Right lobe of liver (tissue), 6 donors: ENCODE data around the gene OTC. TPM values are rescaled to one million over a fixed set of nuclear protein-coding genes. Genes with fewer than 3 reads are reported as not detected.

Experiments used
- ATAC-seq, 4 donors: fragments of 200-7000 bp; cut with Tn5 transposase; one replicate each; pipeline ENCODE4 v1.9.1; 2020; ENCODE audit warnings: mild to moderate bottlenecking in 4 of 4, moderate library complexity in 4 of 4
- DNase-seq, 3 donors: peaks; one replicate each; pipeline ENCODE4 v3.0.0-alpha.2; 2020
- H3K27ac ChIP-seq, 3 donors: fragments of 200-600 bp; one replicate each; pipeline ENCODE4 v1.8.0; 2022
- H3K27me3 ChIP-seq, 2 donors: fragments of 200-600 bp; one replicate each; pipeline ENCODE4 v1.8.0; 2022
- H3K36me3 ChIP-seq, 4 donors: fragments of 200-600 bp; sonication (generic) in 1 of 4; one replicate each; pipeline versions ENCODE4 v1.5.1 to v1.8.0; 2017 to 2022; ENCODE audit warnings: control low read depth in 1 of 4
- H3K4me1 ChIP-seq, 4 donors: fragments of 200-600 bp; sonication (generic) in 1 of 4; one replicate each; pipeline versions ENCODE4 v1.5.1 to v1.8.0; 2017 to 2022; ENCODE audit warnings: control low read depth in 1 of 4
- H3K4me3 ChIP-seq, 3 donors: fragments of 200-600 bp; one replicate each; pipeline ENCODE4 v1.8.0; 2022
- H3K9me3 ChIP-seq, 4 donors: fragments of 200-600 bp; sonication (generic) in 1 of 4; one replicate each; pipeline versions ENCODE4 v1.5.1 to v1.8.0; 2017 to 2022; ENCODE audit warnings: control low read depth in 1 of 4
- POLR2A ChIP-seq: fragments of 450-650 bp; IDR thresholded peaks from one replicate; pipeline ENCODE4 v1.6.1; 2017; ENCODE audit warnings: antibody characterized with exemption, mild to moderate bottlenecking
- WGBS: methylation state at CpG from one replicate; pipeline ENCODE4 v1.1.6; 2018; ENCODE audit warnings: low coverage, low lambda C conversion rate; ENCODE audit not compliant: insufficient coverage; ENCODE audit errors: missing lambda C conversion rate; 5-methylcytosine and 5-hydroxymethylcytosine counted together
- intact Hi-C, 2 donors: fragments of 100-400 bp; cut with DNase I; formaldehyde crosslinking; loops; one replicate each; pipeline versions ENCODE4 v1.11.2 to v1.14.1; 2022
- small RNA-seq, 2 experiments: library from RNA; depleted of rRNA; stranded (forward); fragments of <200 nt; gene quantifications; one replicate each; pipeline ENCODE3, GENCODE V24; 2016
- total RNA-seq, 6 experiments: library from RNA; depleted of rRNA in 2 of 6; stranded (reverse); fragments of >200 nt in 2 of 6; fragmentation: NEBNext Ultra II Directional in 3 of 6; extraction: Animal tissue kit (Norgen Biotek cat#: 25700) in 3 of 6; gene quantifications; one replicate each; pipeline versions ENCODE4 v1.1.0 to v1.2.4, GENCODE V29; 2016 to 2023
- TF ChIP-seq, protein P1 (sequence below), 4 donors: fragments of 200-600 bp in 3 of 4; fragments of 450-650 bp in 1 of 4; IDR thresholded peaks; one replicate each; pipeline versions ENCODE4 v1.5.1 to v1.8.0; 2016 to 2022; ENCODE audit warnings: antibody characterized with exemption in 4 of 4, mild to moderate bottlenecking in 2 of 4
- donor health status: DM: no; HTN: yes; CAD: no.
- donor health status: DM: no; HTN: no; CAD: no.
- donor health status: DM: no; HTN: no; CAD: no.
- donor health status: DM: no; HTN: yes; CAD: no.
- donor health status: DM: no; HTN: yes; CAD: no.

The OTC gene
- total RNA-seq, 6 experiments from 2014 or later: 84.6 to 212 (median 95.5) TPM

DNA sequence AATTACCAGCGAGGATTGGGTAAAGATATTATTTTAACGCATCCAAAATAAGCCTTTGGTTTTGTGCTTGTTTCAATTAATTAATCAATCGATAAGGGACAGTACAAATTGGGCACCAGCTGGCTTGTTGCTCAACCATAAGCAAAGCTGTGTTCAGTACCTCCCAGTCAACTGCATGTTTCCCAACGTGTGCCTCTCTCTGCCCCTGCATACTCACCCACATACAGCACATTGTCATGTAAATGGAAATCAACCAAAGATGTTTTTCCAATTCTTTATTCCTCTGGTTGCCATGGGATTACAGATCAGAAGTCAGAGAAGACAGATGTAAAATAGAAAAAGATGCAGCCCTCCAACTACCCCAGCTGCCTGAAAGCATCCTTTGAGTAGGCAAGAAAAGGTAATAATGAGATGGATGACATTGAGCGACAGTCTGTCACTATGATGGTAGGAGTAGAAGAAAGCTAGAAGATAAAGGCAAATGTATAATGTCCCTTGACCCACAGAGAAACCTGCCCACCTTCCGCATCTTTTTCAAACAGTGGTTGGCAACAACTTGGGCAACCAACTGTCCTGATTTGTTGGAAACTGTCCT lies 116.3 kb downstream of the OTC start:
- DNase-seq (no peak), ATAC-seq (no peak)
- WGBS: 60% methylated on average over 6 of the region's 6 CpGs
- H3K27ac ChIP-seq: no peak overlapping the region
- H3K4me3 ChIP-seq: no peak overlapping the region
- no peaks in the 10 kb centered on the region for H3K4me1 ChIP-seq
- H3K36me3 ChIP-seq: no peaks in the 10 kb centered on the region
- intact Hi-C loops: no loop called here
- H3K9me3 ChIP-seq: no peaks in the 10 kb centered on the region
- TF ChIP-seq POLR2A: no peak
- TF ChIP-seq, protein P1, sequence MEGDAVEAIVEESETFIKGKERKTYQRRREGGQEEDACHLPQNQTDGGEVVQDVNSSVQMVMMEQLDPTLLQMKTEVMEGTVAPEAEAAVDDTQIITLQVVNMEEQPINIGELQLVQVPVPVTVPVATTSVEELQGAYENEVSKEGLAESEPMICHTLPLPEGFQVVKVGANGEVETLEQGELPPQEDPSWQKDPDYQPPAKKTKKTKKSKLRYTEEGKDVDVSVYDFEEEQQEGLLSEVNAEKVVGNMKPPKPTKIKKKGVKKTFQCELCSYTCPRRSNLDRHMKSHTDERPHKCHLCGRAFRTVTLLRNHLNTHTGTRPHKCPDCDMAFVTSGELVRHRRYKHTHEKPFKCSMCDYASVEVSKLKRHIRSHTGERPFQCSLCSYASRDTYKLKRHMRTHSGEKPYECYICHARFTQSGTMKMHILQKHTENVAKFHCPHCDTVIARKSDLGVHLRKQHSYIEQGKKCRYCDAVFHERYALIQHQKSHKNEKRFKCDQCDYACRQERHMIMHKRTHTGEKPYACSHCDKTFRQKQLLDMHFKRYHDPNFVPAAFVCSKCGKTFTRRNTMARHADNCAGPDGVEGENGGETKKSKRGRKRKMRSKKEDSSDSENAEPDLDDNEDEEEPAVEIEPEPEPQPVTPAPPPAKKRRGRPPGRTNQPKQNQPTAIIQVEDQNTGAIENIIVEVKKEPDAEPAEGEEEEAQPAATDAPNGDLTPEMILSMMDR (IDR thresholded peaks at IDR 0.05): no peak
- H3K27me3 ChIP-seq: no peaks in the 10 kb centered on the region

Small RNAs within 50 kb of the gene (small RNA-seq; reads per million reads assigned to genes)
- 0 reads per million in 2 experiments for gene RF00322

Other genes starting within 250 kb of the OTC start
- 10 to 100 TPM in 3 of 6 experiments, 1 to 10 TPM in 3; 6.5 to 15.3 (median 10.5) TPM for gene SRPX, start 131.7 kb upstream of the OTC start, total RNA-seq
- 10 to 100 TPM in 1 of 6 experiments, 1 to 10 TPM in 5; 1.9 to 14.1 (median 3.6) TPM for gene RPGR, start 25.1 kb upstream of the OTC start, total RNA-seq
- gene TSPAN7, start 208.9 kb downstream of the OTC start, total RNA-seq: 10 to 100 TPM in 5 of 6 experiments, 1 to 10 TPM in 1; 7.9 to 24.4 (median 15.7) TPM